HG03432 (cell line): Measurements from ENCODE around the gene ARHGAP21.
"Not testable (repeated sequence)": the region's sequence is repeated elsewhere in the genome, so short reads cannot be mapped to it uniquely, and the experiment has no call there.

Source experiments
- ATAC-seq: cut with Tn5 transposase; IDR thresholded peaks from one replicate; pipeline ENCODE4 v1.9.1; 2021; ENCODE audit warnings: mild to moderate bottlenecking, moderate library complexity; ENCODE audit not compliant: unreplicated experiment

The ARHGAP21 gene

GRCh38 chr10:24723788-24724380, at the start of gene ARHGAP21:
TSS of gene ARHGAP21 (minus strand) at chr10:24723887. CDS start at chr10:24721899, 1,988 bp downstream.
- no peak for ATAC-seq

GRCh38 chr10:24771943-24772694, 48.4 kb upstream of the ARHGAP21 start:
- ATAC-seq, result no peak

- not testable (repeated sequence) for ATAC-seq
Observed at GRCh38 chr10:24764991-24765390, 41.3 kb upstream of the ARHGAP21 start.

DNA sequence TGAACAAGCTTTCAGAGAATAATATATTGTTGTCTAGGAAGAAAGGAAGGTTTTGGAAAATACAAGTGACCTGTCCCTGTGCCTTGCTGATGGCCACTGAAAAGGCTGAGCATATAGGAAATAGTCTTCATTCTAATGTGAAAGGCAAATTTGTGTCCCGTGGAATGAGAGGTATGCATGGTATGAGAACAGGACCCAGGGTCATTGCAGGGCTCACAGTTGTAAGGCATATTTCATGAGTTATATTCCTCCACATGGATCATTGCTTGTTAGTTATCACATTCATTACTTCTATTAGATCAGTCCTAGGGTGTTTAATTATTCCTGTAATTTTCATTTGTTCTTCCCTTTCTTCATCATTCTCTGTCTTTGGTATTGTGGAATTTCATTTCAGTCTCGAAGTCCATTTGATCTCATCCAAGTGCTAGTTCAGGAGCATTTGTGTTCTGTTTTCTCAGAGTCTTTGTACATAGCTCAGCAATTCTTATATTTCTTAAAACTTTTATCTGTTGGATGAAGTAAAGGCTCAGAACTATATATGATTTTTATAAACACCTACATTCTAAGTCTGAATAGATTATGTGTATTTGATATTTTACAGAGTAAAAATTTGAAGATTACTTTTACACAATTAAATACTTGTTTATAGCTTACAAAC, 39.4 kb upstream of the ARHGAP21 start:
- ATAC-seq, result no peak

DNA sequence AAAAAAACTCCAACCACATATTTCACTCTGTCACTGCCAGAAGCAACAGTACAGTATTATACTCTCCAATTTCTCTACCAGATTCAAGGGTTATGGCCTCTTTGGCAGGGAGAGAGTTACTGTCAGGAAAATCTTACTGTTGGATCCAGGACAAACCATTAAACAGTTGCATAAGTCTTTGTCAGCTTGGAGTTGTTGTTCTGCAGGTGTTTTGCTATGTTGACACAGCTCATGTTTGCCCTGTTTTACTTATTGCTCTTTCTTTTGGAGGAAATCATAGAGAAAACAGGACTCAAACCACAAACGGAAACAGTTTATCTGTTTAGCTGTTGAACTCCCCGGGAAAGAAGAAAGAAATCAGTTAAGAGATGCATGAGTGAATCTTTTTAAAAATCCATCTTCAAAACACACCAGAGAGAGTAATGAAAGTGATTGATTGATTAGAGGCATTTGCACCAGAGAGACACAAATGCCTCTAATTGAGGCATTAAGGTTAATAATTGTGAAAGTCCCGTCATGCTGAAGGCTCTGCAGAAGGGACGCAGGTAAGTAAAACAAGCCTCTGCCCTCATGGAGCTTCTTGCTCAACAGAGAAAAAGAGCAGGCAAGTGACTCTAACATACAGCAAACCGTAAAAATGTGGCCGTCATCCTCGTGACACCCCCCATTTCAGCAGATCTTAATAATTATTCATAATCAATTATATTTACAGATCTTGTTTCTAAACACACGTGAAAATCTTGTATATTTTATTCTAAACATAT, 38.7 kb upstream of the ARHGAP21 start:
- no peak for ATAC-seq

DNA sequence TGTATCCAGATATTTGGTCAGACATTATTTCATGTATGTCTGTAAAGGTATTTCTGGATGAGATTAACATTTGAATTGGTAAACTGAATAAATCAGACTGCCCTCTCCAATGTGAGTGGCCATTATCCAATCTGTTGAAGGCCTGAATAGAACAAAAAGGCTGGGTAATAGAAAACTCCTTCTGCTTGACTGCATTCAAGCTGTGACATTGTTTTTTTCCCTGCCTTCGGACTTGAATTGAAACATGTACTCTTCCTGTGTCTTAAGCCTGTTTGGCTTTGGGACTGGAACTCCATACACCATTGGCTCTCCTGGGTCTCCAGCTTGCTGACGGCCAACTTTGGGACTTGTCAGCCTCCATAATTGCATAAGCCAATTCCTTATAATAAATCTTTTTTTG, 36.0 kb upstream of the ARHGAP21 start:
- no peak for ATAC-seq

- not testable (repeated sequence) for ATAC-seq
Observed at GRCh38 chr10:24758254-24758653, 34.6 kb upstream of the ARHGAP21 start.

DNA sequence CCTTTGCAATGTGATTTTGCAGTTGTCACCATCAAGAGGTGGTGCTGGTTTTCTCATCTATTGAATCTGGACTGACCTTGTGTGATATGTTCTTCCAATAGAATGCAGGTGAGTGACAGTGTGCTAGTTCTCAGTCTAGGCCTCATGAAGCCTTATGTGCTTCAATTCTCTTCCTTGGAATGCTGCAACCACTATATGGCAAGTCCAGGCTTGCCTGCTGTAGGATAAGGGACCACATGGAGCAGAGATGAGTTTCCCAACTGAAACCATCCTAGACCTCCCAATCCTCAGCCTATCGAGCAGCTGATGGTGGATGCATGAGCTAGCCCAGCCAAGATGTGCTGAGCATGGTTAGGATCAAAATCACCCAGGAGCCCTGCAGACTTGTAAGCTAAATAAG, 32.6 kb upstream of the ARHGAP21 start:
- no peak for ATAC-seq

DNA sequence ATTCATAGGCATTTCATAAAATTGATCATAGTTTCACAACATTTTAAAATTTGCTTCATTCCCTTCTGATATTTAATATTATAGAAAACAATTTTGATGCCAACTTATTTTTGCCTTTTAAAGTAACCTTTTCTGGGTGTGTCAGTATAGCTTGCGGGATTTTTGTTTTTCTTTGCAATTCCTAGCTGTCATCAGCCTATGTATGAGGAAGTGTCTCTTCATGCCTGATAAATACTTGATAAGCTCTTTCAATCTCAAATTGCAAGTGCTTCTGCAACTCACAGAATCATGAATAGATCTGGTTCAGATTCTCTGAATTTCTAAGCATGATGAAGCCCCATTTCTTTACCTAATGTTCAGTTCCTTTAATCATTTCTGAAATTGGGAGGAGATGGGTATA, 28.0 kb upstream of the ARHGAP21 start:
- no peak for ATAC-seq

- no peak for ATAC-seq
Observed at GRCh38 chr10:24750695-24751094, 27.0 kb upstream of the ARHGAP21 start.

- no peak for ATAC-seq
Observed at GRCh38 chr10:24748214-24748613, 24.5 kb upstream of the ARHGAP21 start.

DNA sequence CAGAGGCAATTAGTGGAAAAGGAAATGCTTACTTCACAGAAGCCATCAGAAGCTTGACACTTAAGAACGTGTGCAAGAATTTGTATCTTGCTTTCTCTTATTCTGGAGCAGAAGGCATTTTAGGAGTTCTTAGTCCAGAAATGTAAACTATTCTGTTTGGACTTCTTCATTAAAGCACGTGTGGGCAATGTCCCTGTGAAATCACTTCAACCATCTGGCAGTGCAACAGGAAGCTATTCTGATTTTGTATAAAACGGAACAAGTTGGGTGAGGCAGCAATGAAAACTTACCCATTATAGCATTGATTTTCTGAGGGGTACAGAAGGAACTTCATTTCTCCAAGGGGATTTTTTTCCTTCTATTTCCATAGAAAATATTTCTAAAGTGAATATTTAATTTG, 21.3 kb upstream of the ARHGAP21 start:
- no peak for ATAC-seq

- no peak for ATAC-seq
Observed at GRCh38 chr10:24740714-24741113, 17.0 kb upstream of the ARHGAP21 start.

- ATAC-seq, result no peak
Observed at GRCh38 chr10:24737001-24737400, 13.3 kb upstream of the ARHGAP21 start.

DNA sequence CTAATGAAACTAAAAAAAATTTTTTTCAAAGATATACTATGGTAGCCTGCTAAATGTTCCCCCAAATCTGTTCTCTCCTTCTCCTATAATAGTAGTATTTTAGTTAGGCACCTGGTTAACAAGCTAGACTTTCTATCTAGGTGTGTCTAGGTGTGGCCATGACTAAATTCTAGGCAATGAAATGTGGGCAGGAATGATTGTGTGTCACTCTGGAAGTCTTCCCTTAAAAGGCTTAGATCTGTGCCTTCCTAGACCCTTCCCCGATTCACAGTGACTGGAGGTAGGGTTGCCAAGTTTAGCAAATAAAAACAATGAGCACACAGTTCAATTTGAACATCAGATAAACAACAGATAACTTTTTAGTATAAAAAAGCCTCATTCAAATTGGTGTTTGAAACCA, 8.3 kb upstream of the ARHGAP21 start:
- no peak for ATAC-seq

GRCh38 chr10:24730811-24731210, 7.1 kb upstream of the ARHGAP21 start:
- no peak for ATAC-seq

DNA sequence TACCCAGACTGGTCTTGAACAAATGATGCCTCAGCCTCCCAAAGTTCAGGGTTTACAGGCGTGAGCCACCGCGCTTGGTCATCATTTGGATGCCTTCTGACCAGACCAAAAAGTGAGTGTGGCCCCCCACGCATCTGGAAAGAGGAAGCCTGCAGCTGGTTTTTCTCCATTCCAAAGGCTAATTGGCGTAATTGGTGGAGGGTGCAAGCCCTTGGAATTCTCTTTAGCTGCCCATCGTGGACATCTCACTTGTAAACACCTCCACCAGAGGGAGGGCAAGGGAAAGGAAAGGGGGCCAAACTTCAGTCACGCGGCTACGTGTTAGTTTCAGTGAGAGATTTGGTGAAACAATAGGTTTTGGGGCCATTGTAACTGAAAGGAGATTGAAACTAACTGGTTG, 4.1 kb upstream of the ARHGAP21 start:
- no peak for ATAC-seq

DNA sequence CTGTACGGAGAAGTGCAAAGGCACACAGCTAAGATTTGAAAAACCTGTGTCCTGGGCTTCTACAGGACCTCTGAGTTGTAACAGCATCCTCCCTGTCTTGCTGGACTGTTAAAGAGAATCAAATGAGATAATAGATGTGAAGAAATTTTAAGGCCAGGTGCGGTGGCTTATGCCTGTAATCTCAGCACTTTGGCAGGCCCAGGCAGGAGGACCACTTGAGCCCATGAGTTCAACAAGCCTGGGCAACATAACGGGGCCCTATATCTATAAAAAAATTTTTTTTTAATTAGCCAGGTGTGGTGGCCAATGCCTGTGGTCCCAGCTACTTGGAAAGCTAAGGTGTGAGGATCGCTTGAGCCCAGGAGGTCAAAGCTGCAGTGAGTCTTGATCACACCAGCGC, 2.9 kb upstream of the ARHGAP21 start:
- no peak for ATAC-seq

- not testable (repeated sequence) for ATAC-seq
Observed at GRCh38 chr10:24726029-24726428, 2.3 kb upstream of the ARHGAP21 start.

GRCh38 chr10:24724381-24725228, 918 bp upstream of the ARHGAP21 start:
- ATAC-seq, result peak; percentile 86
